Measurements from ENCODE around the gene PPP5C.
A peak's percentile ranks its signal among the peaks of the same experiment; 100 is the strongest.
"Not testable (repeated sequence)": the region's sequence is repeated elsewhere in the genome, so short reads cannot be mapped to it uniquely, and the experiment has no call there.

Gene PPP5C

GRCh38 chr19:46409191-46409590 is 62.3 kb downstream of the PPP5C start:
- DNase-seq (ENCODE audit: low read depth, low spot score), result no peak

DNA sequence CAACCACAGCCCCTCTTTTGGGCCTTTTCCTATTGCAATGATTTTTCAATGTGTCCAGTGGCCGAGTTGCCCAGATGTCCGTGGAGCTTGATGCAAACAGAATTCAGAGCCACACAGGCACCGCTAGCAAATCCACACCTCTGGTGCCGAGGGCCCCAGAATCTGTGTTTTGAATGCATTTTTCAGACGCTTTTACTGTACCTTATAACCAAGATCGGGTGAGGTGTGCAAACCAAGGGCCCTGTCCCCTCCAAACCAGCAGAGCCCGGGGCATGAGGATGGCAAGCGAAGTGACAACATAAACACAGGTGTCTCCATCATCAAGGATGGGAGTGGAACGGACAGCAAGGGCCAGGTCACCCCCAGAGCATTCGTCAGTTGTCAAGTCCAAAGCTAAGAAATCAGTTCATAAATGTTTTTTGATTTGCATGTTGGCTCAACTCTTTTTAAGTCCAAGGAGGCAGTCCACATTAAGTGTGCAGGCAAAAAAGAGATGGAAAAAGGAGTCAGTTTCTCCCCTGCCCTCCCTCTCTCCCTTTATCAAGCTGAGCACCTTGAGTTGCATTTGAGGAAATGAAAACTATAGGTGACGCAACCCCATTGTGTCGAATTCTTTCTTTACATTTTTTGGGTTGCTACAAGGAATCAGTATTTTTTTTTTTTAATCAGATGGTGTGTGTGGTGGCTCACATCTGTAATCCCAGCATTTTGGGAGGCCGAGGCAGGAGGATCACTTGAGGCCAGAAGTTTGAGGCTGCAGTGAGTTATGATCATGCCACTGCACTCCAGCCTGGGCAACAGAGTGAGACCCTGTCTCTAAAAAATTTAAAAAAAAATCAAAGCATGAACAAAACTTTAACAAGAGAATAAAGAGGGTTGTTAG is 63.6 kb downstream of the PPP5C start:
- DNase-seq (ENCODE audit: low read depth, low spot score), result no peak

DNA sequence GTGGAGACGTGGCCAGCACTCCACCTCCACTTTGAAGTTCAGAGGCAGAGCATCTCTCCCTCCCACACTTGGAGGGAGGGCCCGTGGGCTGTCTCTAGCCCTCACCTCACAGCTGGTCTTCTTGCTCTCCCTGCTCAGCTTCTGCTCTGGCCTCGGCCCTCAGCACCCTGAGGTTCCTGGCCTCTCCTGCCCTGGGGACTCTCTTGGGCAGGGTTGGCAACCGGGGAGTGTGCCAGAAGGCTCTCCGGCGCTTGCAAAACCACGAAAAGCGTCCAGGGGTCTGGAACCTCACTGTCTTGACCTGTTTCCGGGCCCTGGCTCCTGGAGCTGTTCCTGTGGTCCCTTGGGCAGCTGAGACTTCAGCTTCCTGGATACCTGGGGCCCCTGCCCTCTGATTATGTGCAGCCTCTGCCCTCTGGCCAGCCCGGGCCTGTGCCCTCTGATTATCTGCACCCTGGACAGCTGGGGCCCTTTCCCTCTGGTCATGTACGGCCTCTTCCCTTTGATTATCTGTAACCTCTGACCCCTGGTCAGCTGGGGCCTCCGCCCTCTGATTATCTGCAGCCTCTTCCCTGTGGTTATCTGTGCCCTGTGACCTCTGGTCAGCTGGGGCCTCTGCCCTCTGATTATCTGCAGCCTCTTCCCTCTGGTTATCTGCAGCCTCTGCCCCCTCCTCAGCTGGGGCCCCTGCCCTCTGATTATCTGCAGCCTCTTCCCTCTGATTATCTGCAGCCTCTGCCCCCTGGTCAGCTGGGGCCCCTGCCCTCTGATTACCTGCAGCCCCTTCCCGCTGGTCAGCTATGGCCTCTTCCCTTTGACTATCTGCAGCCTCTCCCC is 64.4 kb downstream of the PPP5C start:
- DNase-seq (ENCODE audit: low read depth, low spot score), result no peak

DNA sequence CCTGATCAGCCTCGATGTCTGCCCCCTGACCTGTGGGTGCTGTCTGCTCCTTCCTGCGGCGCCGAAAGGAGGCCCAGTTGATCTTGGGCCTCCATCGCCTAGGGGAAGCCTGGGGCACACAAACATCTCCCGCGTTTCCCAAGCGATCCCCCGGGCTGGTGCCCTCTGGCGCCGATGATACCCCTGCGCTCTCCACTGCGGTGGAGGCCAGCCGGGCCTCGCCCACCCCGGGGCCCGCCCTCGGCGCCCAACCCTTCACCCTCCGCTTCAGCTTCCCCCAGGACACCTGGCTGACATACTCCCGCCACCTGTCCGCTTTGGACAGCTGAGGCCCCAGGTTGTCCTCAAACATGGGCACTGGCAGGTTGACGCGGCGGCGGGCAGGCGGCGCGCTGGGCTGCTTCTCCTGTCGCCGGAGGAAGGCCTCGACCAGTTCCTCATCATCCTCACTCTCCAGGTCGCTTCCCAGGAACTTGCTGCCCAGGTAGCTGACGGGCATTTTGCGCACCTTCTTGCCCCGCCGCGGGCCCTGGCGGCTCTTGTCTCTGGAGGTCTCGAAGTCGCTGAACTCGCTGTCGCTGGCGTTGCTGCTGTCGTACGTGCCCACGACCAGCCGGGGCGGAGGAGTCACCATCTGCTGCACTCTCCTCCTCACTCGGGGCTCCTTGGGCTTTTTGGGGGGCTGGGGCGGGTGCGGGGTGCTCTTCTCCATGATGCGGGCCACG is 65.2 kb downstream of the PPP5C start:
- no peak for DNase-seq (ENCODE audit: low read depth, low spot score)

- no peak for DNase-seq (ENCODE audit: low read depth, low spot score)
Observed at GRCh38 chr19:46412650-46413261, 65.9 kb downstream of the PPP5C start.

DNA sequence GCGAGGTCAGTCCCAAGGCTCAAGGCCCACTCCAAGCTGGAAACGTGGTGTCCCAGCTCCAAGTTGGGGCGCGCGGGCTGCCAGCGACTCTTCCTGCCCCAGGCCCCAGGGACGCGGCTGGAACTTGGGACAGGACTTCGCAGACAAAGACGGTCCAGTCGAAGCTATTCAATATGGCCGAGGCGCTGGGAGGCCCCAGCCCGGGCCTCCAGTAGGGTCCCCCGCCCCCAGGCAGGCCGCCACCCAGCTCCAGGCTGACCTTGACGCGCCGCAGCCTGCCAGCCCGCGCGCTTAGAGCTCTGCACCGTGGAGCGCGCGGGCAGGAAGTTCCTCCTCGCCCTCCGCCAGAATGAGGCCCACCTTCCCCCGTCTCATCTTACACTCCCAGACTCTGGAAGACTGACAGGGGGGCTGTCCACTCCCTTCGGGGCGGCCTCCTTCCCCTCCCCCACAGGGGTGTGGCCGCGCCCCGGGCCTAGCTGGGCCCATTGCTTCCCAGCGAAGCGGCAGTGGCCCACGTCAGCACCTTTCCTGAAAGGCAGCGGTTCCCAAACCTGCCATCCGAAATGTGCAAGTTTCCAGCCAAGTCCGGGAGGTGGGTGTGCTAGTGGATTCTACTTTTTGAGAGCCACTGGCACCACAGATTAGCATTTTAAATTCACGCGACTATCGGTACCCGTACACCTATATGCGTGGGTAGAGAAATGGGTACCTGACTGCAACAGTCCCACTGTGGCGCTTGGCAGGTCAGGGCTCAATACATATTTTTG is 66.6 kb downstream of the PPP5C start, which contains the start of gene CCDC8:
TSS of gene CCDC8 (minus strand) at position 303 of the 770 bp plus-strand sequence. CDS start 754 bp downstream, outside the sequence.
- DNase-seq (ENCODE audit: low read depth, low spot score), result peak; percentile 95

GRCh38 chr19:46414899-46415298 is 68.0 kb downstream of the PPP5C start:
- not testable (repeated sequence) for DNase-seq (ENCODE audit: low read depth, low spot score)

GRCh38 chr19:46415804-46416709 is 69.2 kb downstream of the PPP5C start:
- peak; percentile 97 for DNase-seq (ENCODE audit: low read depth, low spot score)

GRCh38 chr19:46420056-46420455 is 73.2 kb downstream of the PPP5C start:
- DNase-seq (ENCODE audit: low read depth, low spot score), result no peak

GRCh38 chr19:46422344-46422743 is 75.5 kb downstream of the PPP5C start:
- no peak for DNase-seq (ENCODE audit: low read depth, low spot score)

GRCh38 chr19:46423188-46423587 is 76.3 kb downstream of the PPP5C start:
- no peak for DNase-seq (ENCODE audit: low read depth, low spot score)

GRCh38 chr19:46426035-46426505 is 79.2 kb downstream of the PPP5C start:
- peak; percentile 55 for DNase-seq (ENCODE audit: low read depth, low spot score)

- DNase-seq (ENCODE audit: low read depth, low spot score), result peak; percentile 91
Observed at GRCh38 chr19:46426506-46427162, 79.7 kb downstream of the PPP5C start.

GRCh38 chr19:46427518-46428045 is 80.7 kb downstream of the PPP5C start:
- DNase-seq (ENCODE audit: low read depth, low spot score), result no peak

- DNase-seq (ENCODE audit: low read depth, low spot score), result peak; percentile 91
Observed at GRCh38 chr19:46428239-46429135, 81.6 kb downstream of the PPP5C start, which contains the start of gene PNMA8C. Gene PNMA8C, minus strand, starts transcription at chr19:46428936. Its CDS starts 577 bp downstream, at chr19:46428359.

DNA sequence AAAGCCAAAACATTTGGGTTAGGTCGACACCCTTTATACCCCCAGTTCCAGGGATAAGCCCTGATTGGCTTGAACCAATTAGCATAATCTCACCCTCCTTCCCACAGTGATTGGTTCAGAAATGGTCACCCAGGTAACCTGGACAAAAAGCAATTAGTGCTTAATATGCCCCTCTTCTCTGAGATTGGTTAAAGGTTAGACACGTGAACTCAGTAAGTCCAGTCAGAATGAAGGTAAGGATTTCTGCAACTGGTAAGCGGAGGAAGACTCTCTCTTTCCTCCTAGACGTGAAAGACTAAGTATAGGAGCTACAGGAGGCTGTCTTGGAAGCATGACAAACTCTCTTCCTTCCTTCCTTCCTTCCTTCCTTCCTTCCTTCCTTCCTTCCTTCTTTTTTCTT is 83.1 kb downstream of the PPP5C start:
- no peak for DNase-seq (ENCODE audit: low read depth, low spot score)

DNA sequence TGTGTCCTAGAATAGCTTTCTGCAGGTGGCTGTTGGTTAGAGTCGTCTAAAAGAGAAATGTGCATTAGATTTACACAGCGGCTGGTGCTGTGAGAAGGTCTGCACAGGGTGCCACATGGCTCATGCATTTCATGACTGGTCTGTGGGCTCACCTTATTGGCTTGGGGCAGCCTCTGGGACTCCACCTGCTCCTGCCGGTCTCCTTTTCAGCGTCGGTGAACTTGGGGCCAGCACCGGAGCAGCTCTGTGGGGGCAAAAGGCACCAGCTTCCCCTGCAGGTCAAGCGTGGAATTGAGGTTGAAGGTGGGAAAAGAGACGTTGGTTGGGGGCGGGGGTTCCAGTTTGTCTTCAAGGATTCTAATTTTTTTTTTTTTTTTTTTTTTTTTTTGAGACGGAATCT is 84.9 kb downstream of the PPP5C start:
- no peak for DNase-seq (ENCODE audit: low read depth, low spot score)

Data from astrocyte of the hippocampus (primary cell).